HepG2 (cell line): ENCODE data around the gene TMEM132D.

Source experiments
- ARID2 ChIP-seq: sonication (generic); formaldehyde crosslinking; IDR thresholded peaks from 2 replicates; pipeline ENCODE4 v1.8.1; 2022; ENCODE audit warnings: mild to moderate bottlenecking, missing genetic modification reagents, borderline replicate concordance
- BCL3 ChIP-seq: sonication (generic); formaldehyde crosslinking; IDR thresholded peaks from 2 replicates; pipeline ENCODE4 v1.5.1; 2020; ENCODE audit warnings: mild to moderate bottlenecking, missing genetic modification reagents, moderate library complexity
- HMG20B ChIP-seq: conservative IDR thresholded peaks from 2 replicates; pipeline ENCODE4 v1.6.1; 2016; ENCODE audit warnings: missing genetic modification reagents, missing compliant biosample characterization
- IRF2 ChIP-seq: IDR thresholded peaks from 2 replicates; pipeline ENCODE4 v1.6.1; 2018; ENCODE audit warnings: missing genetic modification reagents, missing compliant biosample characterization
- LCORL ChIP-seq, 2 experiments: fragments of 450-650 bp in 1 of 2; sonication (generic) in 1 of 2; formaldehyde crosslinking in 1 of 2; IDR thresholded peaks; 2 replicates each; pipeline versions ENCODE4 v1.5.0 to v1.6.1; 2017 to 2020; ENCODE audit warnings: antibody characterized with exemption in 1 of 2, missing genetic modification reagents in 1 of 2
- MAF1 ChIP-seq: sonication (generic); formaldehyde crosslinking; IDR thresholded peaks from 2 replicates; pipeline ENCODE4 v1.5.0; 2020; ENCODE audit warnings: missing genetic modification reagents, borderline replicate concordance
- MEIS2 ChIP-seq: sonication (generic); formaldehyde crosslinking; IDR thresholded peaks from 2 replicates; pipeline ENCODE4 v1.9.0; 2021; ENCODE audit warnings: mild to moderate bottlenecking, missing genetic modification reagents
- POLR2AphosphoS5 ChIP-seq: IDR thresholded peaks from 2 replicates; pipeline ENCODE4 v1.6.1; 2012; ENCODE audit warnings: low read depth, low read length
- PRDM10 ChIP-seq: sonication (generic); formaldehyde crosslinking; IDR thresholded peaks from 2 replicates; pipeline ENCODE4 v1.4.0; 2020; ENCODE audit warnings: low read depth, missing genetic modification reagents
- REPIN1 ChIP-seq: sonication (generic); formaldehyde crosslinking; IDR thresholded peaks from 2 replicates; pipeline ENCODE4 v1.8.0; 2022; ENCODE audit warnings: missing genetic modification reagents, low read depth, mild to moderate bottlenecking, borderline replicate concordance
- REST ChIP-seq, 2 experiments: IDR thresholded peaks; 2 replicates each; pipeline ENCODE4 v1.6.1; 2011 to 2012; ENCODE audit warnings: low read length in 2 of 2, borderline replicate concordance in 1 of 2, low read depth in 1 of 2, mild to moderate bottlenecking in 1 of 2, moderate library complexity in 1 of 2
- USF2 ChIP-seq, 2 experiments: sonication (generic) in 1 of 2; formaldehyde crosslinking in 1 of 2; IDR thresholded peaks; 2 replicates each; pipeline versions ENCODE4 v1.5.1 to v1.6.1; 2011 to 2020; ENCODE audit warnings: borderline replicate concordance in 1 of 2, low read depth in 1 of 2, low read length in 1 of 2, mild to moderate bottlenecking in 1 of 2, missing genetic modification reagents in 1 of 2, moderate library complexity in 1 of 2
- ZNF558 ChIP-seq: sonication (generic); formaldehyde crosslinking; IDR thresholded peaks from 2 replicates; pipeline ENCODE4 v1.9.0; 2022; ENCODE audit warnings: mild to moderate bottlenecking, missing genetic modification reagents, borderline replicate concordance
- ZNF883 ChIP-seq: sonication (generic); formaldehyde crosslinking; IDR thresholded peaks from 2 replicates; pipeline ENCODE4 v1.5.1; 2020; ENCODE audit warnings: mild to moderate bottlenecking, missing genetic modification reagents; ENCODE audit errors: not compliant biosample characterization

- TF ChIP-seq ARID2 (CRISPR knock-in tag) (no peak), LCORL (IDR thresholded peaks at IDR 0.05) (no peak), LCORL (CRISPR knock-in tag; IDR thresholded peaks at IDR 0.05) (no peak), PRDM10 (CRISPR knock-in tag) (no peak), IRF2 (CRISPR knock-in tag) (no peak), ZNF558 (CRISPR knock-in tag) (no peak), POLR2AphosphoS5 (no peak), HMG20B (CRISPR knock-in tag) (no peak), MAF1 (CRISPR knock-in tag) (no peak), ZNF883 (no peak), MEIS2 (no peak), REPIN1 (CRISPR knock-in tag) (no peak), USF2 (IDR thresholded peaks at IDR 0.05; ENCODE audit: low read depth, low read length) (no peak), USF2 (CRISPR knock-in tag; IDR thresholded peaks at IDR 0.05; ENCODE audit: borderline replicate concordance) (no peak), BCL3 (CRISPR knock-in tag) (no peak), REST (IDR thresholded peaks at IDR 0.05; ENCODE audit: borderline replicate concordance in 1 of 2, low read depth in 1 of 2, low read length in 2 of 2) (no peak)
These were observed 469.0 kb downstream of the TMEM132D start for GRCh38 chr12:129434790-129435189.
